PC-9 (cell line): Measurements from ENCODE around the gene SMAP2. TPM values are rescaled to one million over a fixed set of nuclear protein-coding genes. Genes with fewer than 3 reads are reported as not detected.

Source experiments
- BruUV-seq: library from RNA; stranded (reverse); fragments of 400-500 nt; replicated peaks from 2 replicates; lab custom pipeline; 2021; lab: Mats Ljungman, UMichigan
- CTCF ChIA-PET: fragments of 300-600 bp; sonication (Branson Sonifier 250); formaldehyde crosslinking; loops from one replicate; lab custom pipeline; 2022; ENCODE audit warnings: antibody characterized with exemption; lab: Charles Lee
- POLR2A ChIA-PET: fragments of 300-600 bp; sonication (Branson Sonifier 250); formaldehyde crosslinking; loops from one replicate; lab custom pipeline; 2022; ENCODE audit warnings: antibody characterized with exemption; ENCODE audit not compliant: unreplicated experiment; lab: Charles Lee
- DNase-seq, 2 experiments: peaks; one replicate each; pipeline versions ENCODE4 v3.0.0 to v3.0.0-alpha.2; 2015 to 2022; ENCODE audit warnings: mixed read lengths in 1 of 2
- H2AFZ ChIP-seq: fragments of 200-600 bp; sonication (generic); 2 replicates; pipeline ENCODE4 v1.8.1; 2017; ENCODE audit warnings: antibody characterized with exemption
- H3F3A ChIP-seq: fragments of 200-600 bp; sonication (generic); 2 replicates; pipeline ENCODE4 v1.8.1; 2017; ENCODE audit warnings: antibody characterized with exemption, mild to moderate bottlenecking, low read depth; ENCODE audit not compliant: insufficient read depth
- H3K27ac ChIP-seq: fragments of 200-600 bp; sonication (generic); 2 replicates; pipeline ENCODE4 v1.6.1; 2016; ENCODE audit warnings: mixed run types
- H3K27me3 ChIP-seq: fragments of 200-600 bp; sonication (generic); 2 replicates; pipeline ENCODE4 v1.6.1; 2016; ENCODE audit warnings: low read depth, mixed run types; ENCODE audit not compliant: insufficient read depth
- H3K36me3 ChIP-seq: fragments of 200-600 bp; sonication (generic); 2 replicates; pipeline ENCODE4 v1.6.1; 2016; ENCODE audit warnings: low read depth, mixed run types
- H3K4me1 ChIP-seq: fragments of 200-600 bp; sonication (generic); replicated peaks from 2 replicates; pipeline ENCODE4 v1.6.1; 2016; ENCODE audit warnings: mixed run types; ENCODE audit not compliant: insufficient read depth
- H3K4me2 ChIP-seq: fragments of 200-600 bp; sonication (generic); 2 replicates; pipeline ENCODE4 v1.6.1; 2017; ENCODE audit warnings: mixed run types
- H3K4me3 ChIP-seq: fragments of 200-600 bp; sonication (generic); 2 replicates; pipeline ENCODE4 v1.6.1; 2016; ENCODE audit warnings: mixed run types
- H3K79me2 ChIP-seq: fragments of 200-600 bp; sonication (generic); 2 replicates; pipeline ENCODE4 v1.6.1; 2017; ENCODE audit warnings: low read depth, mixed run types
- H3K9me2 ChIP-seq: fragments of 200-600 bp; sonication (generic); 2 replicates; pipeline ENCODE4 v1.8.1; 2017; ENCODE audit warnings: mild to moderate bottlenecking; ENCODE audit not compliant: insufficient read depth
- H3K9me3 ChIP-seq: fragments of 200-600 bp; sonication (generic); 2 replicates; pipeline ENCODE4 v1.8.1; 2016; ENCODE audit warnings: low read depth; ENCODE audit not compliant: insufficient read depth
- H4K20me1 ChIP-seq: fragments of 200-600 bp; sonication (generic); 2 replicates; pipeline ENCODE4 v1.8.1; 2017; ENCODE audit not compliant: insufficient read depth
- EZH2 ChIP-seq: fragments of 200-600 bp; sonication (generic); IDR thresholded peaks from 2 replicates; pipeline ENCODE4 v1.8.0; 2017; ENCODE audit warnings: antibody characterized with exemption, low read depth
- intact Hi-C: fragments of 100-400 bp; cut with micrococcal nuclease; formaldehyde crosslinking; loops from one replicate; pipeline ENCODE4 v1.10.0; 2022; ENCODE audit not compliant: unreplicated experiment
- total RNA-seq: library from RNA; stranded (reverse); gene quantifications from 2 replicates; pipeline ENCODE4 v1.2.3, GENCODE V29; 2021
- TF ChIP-seq, protein P1 (sequence below): fragments of 200-600 bp; sonication (generic); conservative IDR thresholded peaks from 2 replicates; pipeline ENCODE4 v1.6.1; 2017; ENCODE audit warnings: mixed run types, antibody characterized with exemption, mild to moderate bottlenecking, moderate library complexity

Gene SMAP2
- total RNA-seq, 1 experiment from 2014 or later, result 19.7 TPM

DNA sequence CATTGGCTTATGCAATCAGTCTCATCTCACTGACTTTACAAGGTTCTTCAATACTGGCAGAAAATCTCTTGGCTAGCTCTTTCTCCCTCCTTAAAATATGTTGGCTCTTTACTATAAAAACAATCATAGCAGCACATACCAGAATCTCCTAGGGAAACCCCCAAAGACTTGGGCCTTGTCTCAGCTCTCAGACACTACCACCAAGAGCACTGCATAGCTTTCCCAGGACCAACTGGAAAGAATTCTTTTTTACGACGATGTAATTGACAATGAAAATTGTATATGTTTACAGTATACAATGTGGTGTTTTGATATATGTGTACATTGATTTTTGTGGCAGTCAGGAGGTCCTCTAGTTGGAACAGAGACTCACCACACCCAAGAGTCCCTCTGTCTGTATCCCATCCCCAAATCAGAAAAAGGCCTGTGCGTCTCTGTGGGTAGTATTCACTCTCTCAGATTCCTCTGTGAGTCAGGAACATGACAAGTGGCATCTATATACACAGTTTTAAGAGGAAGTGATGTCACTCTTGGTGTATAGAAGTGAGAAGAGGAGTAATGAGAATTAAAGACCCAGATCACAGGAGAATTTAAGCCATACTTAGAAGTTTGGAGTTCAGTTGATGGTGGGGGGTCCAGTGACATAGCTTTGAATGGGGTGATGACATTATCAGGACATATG, 21.1 kb downstream of the SMAP2 start:
- Histone ChIP-seq H3K79me2 (peaks cover 5% of the 10 kb centered on the region; the same call in 1 of the 2 replicates), H3K4me2 (no peak overlapping the region), H3K27ac (no peak overlapping the region), H3K27me3 (no peaks in the 10 kb centered on the region), H3K4me1 (peaks cover 14% of the 10 kb centered on the region), H4K20me1 (no peaks in the 10 kb centered on the region), H2AFZ (no peak overlapping the region), H3F3A (0 out of 2 replicates have a peak, but pooled peaks cover 4% of the 10 kb centered on the region), H3K36me3 (no peaks in the 10 kb centered on the region), H3K9me2 (no peaks in the 10 kb centered on the region), H3K9me3 (no peaks in the 10 kb centered on the region), H3K4me3 (no peak overlapping the region)
- intact Hi-C loops, result no loop called here
- ChIA-PET POLR2A (no interaction called here), CTCF (no interaction called here)
- TF ChIP-seq EZH2, result no peak
- TF ChIP-seq, protein P1, sequence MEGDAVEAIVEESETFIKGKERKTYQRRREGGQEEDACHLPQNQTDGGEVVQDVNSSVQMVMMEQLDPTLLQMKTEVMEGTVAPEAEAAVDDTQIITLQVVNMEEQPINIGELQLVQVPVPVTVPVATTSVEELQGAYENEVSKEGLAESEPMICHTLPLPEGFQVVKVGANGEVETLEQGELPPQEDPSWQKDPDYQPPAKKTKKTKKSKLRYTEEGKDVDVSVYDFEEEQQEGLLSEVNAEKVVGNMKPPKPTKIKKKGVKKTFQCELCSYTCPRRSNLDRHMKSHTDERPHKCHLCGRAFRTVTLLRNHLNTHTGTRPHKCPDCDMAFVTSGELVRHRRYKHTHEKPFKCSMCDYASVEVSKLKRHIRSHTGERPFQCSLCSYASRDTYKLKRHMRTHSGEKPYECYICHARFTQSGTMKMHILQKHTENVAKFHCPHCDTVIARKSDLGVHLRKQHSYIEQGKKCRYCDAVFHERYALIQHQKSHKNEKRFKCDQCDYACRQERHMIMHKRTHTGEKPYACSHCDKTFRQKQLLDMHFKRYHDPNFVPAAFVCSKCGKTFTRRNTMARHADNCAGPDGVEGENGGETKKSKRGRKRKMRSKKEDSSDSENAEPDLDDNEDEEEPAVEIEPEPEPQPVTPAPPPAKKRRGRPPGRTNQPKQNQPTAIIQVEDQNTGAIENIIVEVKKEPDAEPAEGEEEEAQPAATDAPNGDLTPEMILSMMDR, result no peak
- BruUV-seq, result no TSS peak
- DNase-seq, result no peak

DNA sequence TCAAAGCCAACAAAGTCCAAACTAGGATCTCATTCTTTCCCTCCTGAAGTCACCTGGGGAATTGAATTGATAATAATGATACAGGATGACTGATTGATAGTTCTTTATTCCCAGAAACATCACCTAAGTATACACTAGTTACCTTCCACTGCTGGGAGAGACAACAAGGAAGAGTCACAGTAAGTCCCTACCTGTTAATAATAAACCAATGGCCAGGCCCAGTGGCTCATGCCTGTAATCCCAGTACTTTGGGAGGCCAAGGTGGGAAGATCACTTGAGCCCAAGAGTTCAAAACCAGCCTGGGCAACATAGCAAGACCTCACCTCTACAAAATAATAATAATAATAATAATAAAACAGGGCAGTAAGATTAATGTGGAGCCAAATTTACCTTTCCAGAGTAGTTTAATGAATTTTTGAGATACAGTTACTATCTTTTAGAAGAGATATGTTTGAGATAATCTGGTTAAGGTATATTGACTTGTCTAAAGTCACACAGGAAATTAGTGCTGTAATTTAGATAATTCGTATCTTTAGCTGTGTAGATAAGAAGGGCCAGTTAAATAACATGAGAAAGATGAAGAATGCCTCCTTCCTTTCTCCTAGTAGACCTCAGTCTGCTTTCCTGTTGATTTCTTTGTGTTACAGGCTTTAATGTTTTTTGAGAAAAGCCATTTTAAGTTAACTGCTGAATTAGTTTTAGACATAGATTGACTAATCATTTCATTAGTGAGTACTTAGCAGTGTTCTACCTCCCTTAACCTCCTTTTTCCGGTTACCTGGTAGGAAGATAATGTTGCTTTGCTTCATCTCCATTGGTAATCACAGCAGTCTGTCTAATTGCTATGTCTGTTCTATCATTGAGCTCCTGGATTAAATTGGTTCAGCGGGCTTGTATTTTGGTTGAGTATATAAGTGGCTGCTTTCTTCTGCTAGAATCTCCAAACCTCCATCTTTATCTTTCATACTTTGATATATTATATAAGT, 22.0 kb downstream of the SMAP2 start:
- DNase-seq, result no peak
- BruUV-seq, result no TSS peak
- intact Hi-C loops, result no loop called here
- H3K9me2 ChIP-seq, result no peaks in the 10 kb centered on the region
- H3K79me2 ChIP-seq, result peaks cover 3% of the 10 kb centered on the region; the same call in 1 of the 2 replicates
- no peaks in the 10 kb centered on the region for H3K27me3 ChIP-seq
- no peak overlapping the region for H3K4me2 ChIP-seq
- no peaks in the 10 kb centered on the region for H4K20me1 ChIP-seq
- H2AFZ ChIP-seq, result no peak overlapping the region
- H3F3A ChIP-seq, result 0 out of 2 replicates have a peak, but pooled peaks cover 4% of the 10 kb centered on the region
- TF ChIP-seq, protein P1, result no peak
- no peak for TF ChIP-seq EZH2
- CTCF ChIA-PET, result no interaction called here
- H3K4me1 ChIP-seq, result peaks cover 14% of the 10 kb centered on the region
- H3K36me3 ChIP-seq, result no peaks in the 10 kb centered on the region
- no peak overlapping the region for H3K4me3 ChIP-seq
- POLR2A ChIA-PET, result no interaction called here
- H3K9me3 ChIP-seq, result no peaks in the 10 kb centered on the region
- no peak overlapping the region for H3K27ac ChIP-seq

DNA sequence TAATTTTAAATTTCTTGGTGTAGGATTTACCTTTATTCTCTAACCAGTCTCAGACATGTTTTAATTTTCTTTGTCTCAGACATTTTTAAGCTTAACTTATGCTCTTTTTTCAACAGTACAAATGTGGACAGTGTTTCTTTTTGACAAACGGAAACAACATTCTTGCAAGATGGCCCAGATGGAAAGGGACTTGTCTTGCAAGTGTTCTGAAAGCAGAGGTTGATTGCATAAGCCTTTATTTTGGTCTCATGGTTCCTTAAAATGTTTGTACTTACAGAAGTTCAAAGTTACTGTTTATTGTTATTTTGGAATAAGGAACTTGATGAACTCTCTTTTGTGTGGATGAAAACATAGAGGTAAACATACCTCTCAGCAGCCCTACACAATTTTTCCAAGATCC, 22.9 kb downstream of the SMAP2 start:
- Histone ChIP-seq H3K9me2 (no peaks in the 10 kb centered on the region), H3K4me2 (no peak overlapping the region), H3K27me3 (no peaks in the 10 kb centered on the region), H3K27ac (no peak overlapping the region), H4K20me1 (no peaks in the 10 kb centered on the region), H3K4me3 (no peak overlapping the region), H3K9me3 (no peaks in the 10 kb centered on the region), H3K36me3 (no peaks in the 10 kb centered on the region), H2AFZ (no peak overlapping the region), H3K79me2 (peaks cover 3% of the 10 kb centered on the region; the same call in 1 of the 2 replicates), H3F3A (0 out of 2 replicates have a peak, but pooled peaks cover 4% of the 10 kb centered on the region), H3K4me1 (peaks cover 12% of the 10 kb centered on the region)
- POLR2A ChIA-PET, result no interaction called here
- TF ChIP-seq EZH2, result no peak
- TF ChIP-seq, protein P1, result no peak
- intact Hi-C loops, result no loop called here
- no TSS peak for BruUV-seq
- CTCF ChIA-PET, result no interaction called here
- no peak for DNase-seq
